Effector memory CD4-positive, alpha-beta T cell (primary cell): ENCODE results near the gene PJVK.

Experiments
- DNase-seq, 3 donors: peaks; one replicate each; pipeline ENCODE4 v3.0.0-alpha.2; 2020
- H3K27ac ChIP-seq: 2 replicates; pipeline ENCODE4 v1.7.0; 2013; ENCODE audit warnings: mild to moderate bottlenecking, low read length, moderate library complexity; ENCODE audit not compliant: insufficient read depth, poor library complexity, severe bottlenecking
- H3K27me3 ChIP-seq: replicated peaks from 2 replicates; pipeline ENCODE4 v1.7.0; 2013; ENCODE audit warnings: mild to moderate bottlenecking, low read length; ENCODE audit not compliant: insufficient read depth, control insufficient read depth, poor library complexity, severe bottlenecking
- H3K36me3 ChIP-seq: 2 replicates; pipeline ENCODE4 v1.7.0; 2013; ENCODE audit warnings: mild to moderate bottlenecking, low read length, moderate library complexity; ENCODE audit not compliant: control insufficient read depth, insufficient read depth
- H3K4me1 ChIP-seq: 2 replicates; pipeline ENCODE4 v1.7.0; 2013; ENCODE audit warnings: low read length, mild to moderate bottlenecking; ENCODE audit not compliant: control insufficient read depth, insufficient read depth, poor library complexity, severe bottlenecking
- H3K4me3 ChIP-seq: 2 replicates; pipeline ENCODE4 v1.7.0; 2013; ENCODE audit warnings: low read length, low read depth, mild to moderate bottlenecking; ENCODE audit not compliant: insufficient read depth, poor library complexity, severe bottlenecking
- H3K9me3 ChIP-seq: 2 replicates; pipeline ENCODE4 v1.7.0; 2013; ENCODE audit warnings: mild to moderate bottlenecking, low read length, moderate library complexity; ENCODE audit not compliant: control insufficient read depth

Gene PJVK

GRCh38 chr2:178479275-178479616 is 28.1 kb downstream of the PJVK start:
- no peak for DNase-seq
- peaks cover 16% of the 10 kb centered on the region for H3K4me1 ChIP-seq
- peak overlapping the region; percentile 84 for H3K27ac ChIP-seq
- peak overlapping the region; percentile 71 for H3K4me3 ChIP-seq
- no peaks in the 10 kb centered on the region for H3K27me3 ChIP-seq
- H3K9me3 ChIP-seq = no peaks in the 10 kb centered on the region
- H3K36me3 ChIP-seq = no peaks in the 10 kb centered on the region

- H3K36me3 ChIP-seq = no peaks in the 10 kb centered on the region
- no peaks in the 10 kb centered on the region for H3K9me3 ChIP-seq
- peak overlapping the region; percentile 84 for H3K27ac ChIP-seq
- no peaks in the 10 kb centered on the region for H3K27me3 ChIP-seq
- DNase-seq = no peak
- H3K4me3 ChIP-seq = peak overlapping the region; percentile 60
- H3K4me1 ChIP-seq = peaks cover 16% of the 10 kb centered on the region
Measured at GRCh38 chr2:178479758-178480226, 28.6 kb downstream of the PJVK start.

GRCh38 chr2:178480227-178481181 is 29.3 kb downstream of the PJVK start, which contains the start of gene PLEKHA3:
TSS of gene PLEKHA3 (plus strand) at chr2:178480457. CDS start at chr2:178480870, 413 bp downstream.
- Histone ChIP-seq H3K27me3 (no peaks in the 10 kb centered on the region), H3K4me1 (peaks cover 16% of the 10 kb centered on the region), H3K4me3 (peak within 1 kb of the TSS; percentile 71), H3K36me3 (no peaks in the 10 kb centered on the region), H3K9me3 (no peaks in the 10 kb centered on the region), H3K27ac (peak within 1 kb of the TSS; percentile 84)
- DNase-seq = peak; percentile 71 to 78 (median 71)

- H3K4me1 ChIP-seq = peaks cover 16% of the 10 kb centered on the region
- no peak overlapping the region for H3K27ac ChIP-seq
- H3K27me3 ChIP-seq = no peaks in the 10 kb centered on the region
- no peaks in the 10 kb centered on the region for H3K36me3 ChIP-seq
- H3K9me3 ChIP-seq = no peaks in the 10 kb centered on the region
- H3K4me3 ChIP-seq = no peak overlapping the region
- DNase-seq = no peak
Measured at GRCh38 chr2:178482437-178482836, 31.3 kb downstream of the PJVK start.

- peaks cover 16% of the 10 kb centered on the region for H3K4me1 ChIP-seq
- no peaks in the 10 kb centered on the region for H3K27me3 ChIP-seq
- no peak for DNase-seq
- H3K36me3 ChIP-seq = no peaks in the 10 kb centered on the region
- H3K27ac ChIP-seq = no peak overlapping the region
- no peak overlapping the region for H3K4me3 ChIP-seq
- H3K9me3 ChIP-seq = no peaks in the 10 kb centered on the region
Measured at GRCh38 chr2:178484245-178485041, 33.3 kb downstream of the PJVK start.

GRCh38 chr2:178485356-178485755 is 34.2 kb downstream of the PJVK start:
- Histone ChIP-seq H3K27ac (no peak overlapping the region), H3K4me1 (peaks cover 16% of the 10 kb centered on the region), H3K36me3 (peaks cover 5% of the 10 kb centered on the region), H3K9me3 (no peaks in the 10 kb centered on the region), H3K4me3 (no peak overlapping the region), H3K27me3 (no peaks in the 10 kb centered on the region)
- DNase-seq = no peak

GRCh38 chr2:178491612-178492011 is 40.4 kb downstream of the PJVK start:
- no peaks in the 10 kb centered on the region for H3K27me3 ChIP-seq
- peaks cover 50% of the 10 kb centered on the region for H3K36me3 ChIP-seq
- H3K27ac ChIP-seq = no peak overlapping the region
- no peaks in the 10 kb centered on the region for H3K9me3 ChIP-seq
- no peaks in the 10 kb centered on the region for H3K4me1 ChIP-seq
- H3K4me3 ChIP-seq = no peak overlapping the region
- DNase-seq = no peak

GRCh38 chr2:178496049-178496448 is 44.9 kb downstream of the PJVK start:
- Histone ChIP-seq H3K36me3 (peaks cover 62% of the 10 kb centered on the region), H3K9me3 (no peaks in the 10 kb centered on the region), H3K4me3 (no peak overlapping the region), H3K27ac (no peak overlapping the region), H3K4me1 (no peaks in the 10 kb centered on the region), H3K27me3 (no peaks in the 10 kb centered on the region)
- DNase-seq = no peak

- DNase-seq = no peak
- no peaks in the 10 kb centered on the region for H3K9me3 ChIP-seq
- no peak overlapping the region for H3K4me3 ChIP-seq
- peaks cover 65% of the 10 kb centered on the region for H3K36me3 ChIP-seq
- no peaks in the 10 kb centered on the region for H3K4me1 ChIP-seq
- H3K27me3 ChIP-seq = no peaks in the 10 kb centered on the region
- no peak overlapping the region for H3K27ac ChIP-seq
Measured at GRCh38 chr2:178498137-178498536, 47.0 kb downstream of the PJVK start.

- Histone ChIP-seq H3K9me3 (no peaks in the 10 kb centered on the region), H3K27ac (no peak overlapping the region), H3K27me3 (no peaks in the 10 kb centered on the region), H3K4me3 (no peak overlapping the region), H3K4me1 (no peaks in the 10 kb centered on the region), H3K36me3 (peaks cover 61% of the 10 kb centered on the region)
- DNase-seq = no peak
Measured at GRCh38 chr2:178499640-178500039, 48.5 kb downstream of the PJVK start.
